ENCODE data around the gene ZMIZ1. TPM values are rescaled to one million over a fixed set of nuclear protein-coding genes. Genes with fewer than 3 reads are reported as not detected.

The ZMIZ1 gene
- total and polyA plus RNA-seq, 5 donors from 2014 or later: 1.5 to 34.8 (median 2.2) TPM

DNA sequence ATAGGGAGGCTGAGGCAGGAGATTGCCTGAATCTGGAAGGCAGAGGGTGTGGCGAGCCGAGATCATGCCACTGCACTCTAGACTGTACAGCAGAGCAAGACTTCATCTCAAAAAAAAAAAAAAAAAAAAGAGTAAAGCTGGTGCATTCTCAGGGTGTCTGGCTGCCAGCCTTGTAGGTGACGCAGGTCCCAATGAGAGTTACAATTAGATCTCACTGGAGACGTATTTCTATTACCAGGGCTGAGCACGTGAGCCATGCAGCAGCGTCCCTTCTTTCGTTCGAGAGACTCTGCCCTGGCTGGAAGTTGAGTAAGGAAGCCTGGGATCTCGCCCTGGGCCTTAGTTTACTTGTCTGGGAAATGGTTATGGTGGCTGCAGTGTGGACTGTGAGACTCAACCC lies 22.4 kb upstream of the ZMIZ1 start:
- no peak for DNase-seq
- Mint-ChIP-seq H3K4me3 (peak overlapping the region in 1 of 4 donors; percentile 77), H3K4me1 (peaks cover 20 to 91% (median 45%) of the 10 kb centered on the region in 4 donors), H3K36me3 (no peaks in the 10 kb centered on the region), H3K27me3 (peaks cover 3% of the 10 kb centered on the region), H3K9me3 (peaks cover 0 to 4% (median 0%) of the 10 kb centered on the region in 7 donors), H3K27ac (peak overlapping the region; percentile 20 to 93 (median 93))
- no peaks in the 10 kb centered on the region for H3K9me3 ChIP-seq (ENCODE audit: control insufficient read depth in 2 of 2, low read length in 2 of 2)
- ATAC-seq (ENCODE audit: low read depth in 2 of 2): no peak
- H3K4me3 ChIP-seq (ENCODE audit: low read depth, low read length): no peak overlapping the region
- no peaks in the 10 kb centered on the region for H3K27me3 ChIP-seq (ENCODE audit: control insufficient read depth, insufficient read depth, low read length)
- no peaks in the 10 kb centered on the region for H3K36me3 ChIP-seq (ENCODE audit: control insufficient read depth, insufficient read depth, low read length)
- peaks cover 43% of the 10 kb centered on the region for H3K4me1 ChIP-seq (ENCODE audit: control insufficient read depth, insufficient read depth, low read length, poor library complexity, severe bottlenecking)
- no peak overlapping the region for H3K27ac ChIP-seq (ENCODE audit: insufficient read depth, low read length, poor library complexity, severe bottlenecking)

DNA sequence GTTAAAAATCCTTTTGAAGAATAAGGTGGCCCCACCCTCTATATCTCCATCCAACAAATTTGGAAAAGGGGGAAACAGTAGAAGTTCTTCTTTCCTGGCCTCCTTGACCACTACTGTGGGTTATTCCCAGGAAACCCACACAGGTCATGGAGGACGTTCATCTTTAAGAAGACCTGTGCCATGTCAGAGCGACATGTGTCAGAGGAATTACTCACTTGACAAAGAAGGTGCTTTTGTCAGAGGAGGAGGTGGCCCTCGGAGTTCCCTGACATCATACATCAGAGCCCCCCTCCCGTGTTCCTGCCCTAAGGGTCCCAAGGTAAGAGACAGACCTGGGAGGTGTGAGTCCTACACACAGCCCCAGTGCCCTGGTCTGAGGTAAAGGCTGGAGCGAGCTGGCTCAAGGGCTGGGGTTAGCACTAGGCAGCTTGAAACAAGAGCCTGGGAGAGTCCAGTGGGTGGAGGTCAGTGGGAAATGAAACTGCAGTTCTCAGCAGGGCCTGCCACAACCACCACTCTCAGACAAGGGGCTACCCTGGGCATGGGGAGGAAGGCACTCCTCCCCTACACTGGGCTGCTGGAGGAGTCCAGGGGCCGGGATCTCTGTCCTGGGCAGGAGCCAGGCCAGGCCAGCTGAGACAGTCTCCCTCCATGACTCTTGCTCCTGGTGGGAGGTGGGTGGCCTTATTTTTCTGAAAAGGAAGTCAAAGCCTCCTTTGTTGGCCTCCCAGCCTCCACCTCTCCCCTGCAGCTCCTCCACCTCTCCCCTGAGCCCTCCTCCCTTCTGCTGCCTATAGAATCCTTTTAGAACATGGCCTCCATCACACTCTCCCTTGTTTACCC lies 21.8 kb upstream of the ZMIZ1 start:
- no peak for DNase-seq
- H3K27ac ChIP-seq (ENCODE audit: insufficient read depth, low read length, poor library complexity, severe bottlenecking): peak overlapping the region; percentile 76

DNA sequence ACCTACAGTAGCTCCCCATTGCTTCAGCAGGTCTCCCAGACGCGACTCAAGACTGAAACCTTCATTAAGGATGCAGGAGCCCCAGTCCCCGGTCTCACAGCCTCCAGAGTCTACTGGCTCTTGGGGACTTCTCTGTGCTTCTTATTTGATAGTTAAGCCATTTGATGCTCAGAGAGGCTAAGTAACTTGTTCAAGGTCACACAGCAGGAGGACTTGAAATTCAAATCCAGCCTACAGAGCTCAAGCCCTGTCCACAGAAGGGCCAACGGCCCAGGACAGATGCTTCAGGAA lies 21.2 kb upstream of the ZMIZ1 start:
- no peak for ATAC-seq (ENCODE audit: low read depth in 2 of 2)
- Histone ChIP-seq H3K4me1 (ENCODE audit: control insufficient read depth, insufficient read depth, low read length, poor library complexity, severe bottlenecking) (peaks cover 43% of the 10 kb centered on the region), H3K36me3 (ENCODE audit: control insufficient read depth, insufficient read depth, low read length) (no peaks in the 10 kb centered on the region), H3K27ac (ENCODE audit: insufficient read depth, low read length, poor library complexity, severe bottlenecking) (peak overlapping the region; percentile 76), H3K27me3 (ENCODE audit: control insufficient read depth, insufficient read depth, low read length) (no peaks in the 10 kb centered on the region), H3K4me3 (ENCODE audit: low read depth, low read length) (peak overlapping the region; percentile 31), H3K9me3 (ENCODE audit: control insufficient read depth in 2 of 2, low read length in 2 of 2) (no peaks in the 10 kb centered on the region)
- no peaks in the 10 kb centered on the region for H3K27me3 Mint-ChIP-seq
- peak overlapping the region; percentile 93 to 99 (median 93) for H3K27ac Mint-ChIP-seq
- H3K4me1 Mint-ChIP-seq: peaks cover 8 to 90% (median 35%) of the 10 kb centered on the region in 4 donors
- peak in 1 of 3 donors; percentile 39 for DNase-seq
- peaks cover 0 to 3% (median 0%) of the 10 kb centered on the region in 7 donors for H3K9me3 Mint-ChIP-seq
- H3K4me3 Mint-ChIP-seq: peak overlapping the region; percentile 11 to 86 (median 74)
- H3K36me3 Mint-ChIP-seq: no peaks in the 10 kb centered on the region

More for the DNA sequence above, 21.8 kb upstream of the ZMIZ1 start:
- Mint-ChIP-seq H3K4me3 (peak overlapping the region in 3 of 4 donors; percentile 24 to 77 (median 71)), H3K9me3 (peaks cover 0 to 4% (median 0%) of the 10 kb centered on the region in 7 donors), H3K27ac (peak overlapping the region; percentile 93 to 99 (median 93)), H3K36me3 (no peaks in the 10 kb centered on the region), H3K4me1 (peaks cover 14 to 91% (median 40%) of the 10 kb centered on the region in 4 donors), H3K27me3 (no peaks in the 10 kb centered on the region)
- H3K27me3 ChIP-seq (ENCODE audit: control insufficient read depth, insufficient read depth, low read length): no peaks in the 10 kb centered on the region
- no peak for ATAC-seq (ENCODE audit: low read depth in 2 of 2)
- H3K4me3 ChIP-seq (ENCODE audit: low read depth, low read length): no peak overlapping the region
- no peaks in the 10 kb centered on the region for H3K9me3 ChIP-seq (ENCODE audit: control insufficient read depth in 2 of 2, low read length in 2 of 2)
- H3K4me1 ChIP-seq (ENCODE audit: control insufficient read depth, insufficient read depth, low read length, poor library complexity, severe bottlenecking): peaks cover 43% of the 10 kb centered on the region
- H3K36me3 ChIP-seq (ENCODE audit: control insufficient read depth, insufficient read depth, low read length): no peaks in the 10 kb centered on the region

DNA sequence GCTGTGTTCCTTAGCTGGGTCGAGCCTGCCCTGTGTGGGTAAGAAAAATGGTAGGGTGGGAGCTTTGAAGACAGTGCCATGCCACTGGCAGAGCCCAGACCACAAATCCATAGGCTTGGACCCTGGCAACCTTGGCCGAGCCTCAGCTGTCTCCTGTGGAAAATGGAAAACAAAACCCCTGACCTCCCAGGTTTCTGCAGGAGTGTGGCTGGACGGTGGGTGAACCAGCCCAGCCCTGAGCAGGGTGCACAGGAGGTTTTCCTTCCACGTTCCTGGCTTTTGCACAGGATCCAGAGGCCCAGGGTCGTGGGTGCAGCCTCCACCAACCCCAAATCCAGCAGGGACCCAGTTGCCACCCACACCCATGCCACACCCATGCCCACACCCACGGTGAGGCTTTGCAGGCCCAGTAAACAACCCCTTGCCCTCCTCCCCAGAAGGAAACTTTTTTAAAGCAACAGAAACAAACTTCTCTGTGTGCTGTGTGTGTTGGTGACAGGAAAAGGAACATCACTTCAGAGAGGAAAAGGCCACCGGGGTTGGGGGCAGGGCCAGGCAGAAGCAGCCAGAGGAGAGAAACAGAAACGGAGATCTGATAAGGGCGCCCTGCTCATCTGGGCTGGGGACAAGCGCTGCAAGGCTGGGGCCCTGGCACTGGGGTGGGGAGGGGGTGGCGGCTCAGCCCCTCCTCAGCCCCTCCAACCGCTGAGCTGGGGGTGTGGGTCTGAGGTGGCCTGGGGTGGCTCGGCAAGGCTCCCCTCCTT lies 20.7 kb upstream of the ZMIZ1 start:
- ATAC-seq (ENCODE audit: low read depth in 2 of 2): peak; percentile 83 to 89

DNA sequence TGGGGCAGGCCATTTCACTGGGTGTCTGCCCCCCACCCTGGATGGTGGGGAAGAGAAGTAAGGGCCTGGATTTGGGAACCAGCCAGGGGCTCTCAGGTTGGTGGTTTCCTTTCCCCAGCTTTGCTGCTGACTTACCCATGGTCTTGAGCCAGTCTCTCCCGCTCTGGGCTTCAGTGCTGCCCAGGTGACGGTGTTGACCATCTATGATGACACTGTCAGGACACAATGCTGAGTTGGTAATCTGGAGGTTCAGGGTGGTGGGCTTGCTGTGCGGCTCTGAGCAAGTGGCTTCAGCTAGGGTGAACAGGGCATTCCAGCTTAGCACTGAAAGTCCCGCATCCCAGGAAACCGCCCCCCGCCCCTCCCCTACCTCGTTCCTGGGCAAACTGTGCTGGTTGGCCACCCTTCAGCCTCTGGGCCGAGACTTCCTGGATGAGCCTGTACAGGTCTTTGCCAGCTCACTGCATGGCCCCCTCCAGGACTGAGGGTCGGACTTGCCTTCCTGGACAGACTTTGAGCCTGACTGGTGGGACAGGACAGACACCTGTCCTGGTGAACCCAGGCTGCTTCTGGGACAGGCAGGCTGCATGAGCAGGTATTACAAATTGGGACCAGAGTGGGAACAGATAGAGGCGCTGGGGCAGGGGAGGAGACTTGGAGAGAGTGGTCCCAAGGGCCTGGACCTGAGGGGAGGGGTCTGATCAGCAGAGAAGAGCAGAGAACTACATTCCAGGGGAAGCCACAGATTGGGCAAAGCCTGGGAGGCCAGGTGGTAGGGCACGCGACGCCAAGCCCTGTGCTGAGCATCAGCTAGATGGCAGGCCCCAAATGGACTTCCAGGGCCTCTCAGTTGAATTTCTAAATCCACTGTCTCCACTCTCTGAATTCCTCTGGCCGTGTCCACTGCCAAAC lies 19.9 kb upstream of the ZMIZ1 start:
- Histone ChIP-seq H3K9me3 (ENCODE audit: control insufficient read depth in 2 of 2, low read length in 2 of 2) (no peaks in the 10 kb centered on the region), H3K4me1 (ENCODE audit: control insufficient read depth, insufficient read depth, low read length, poor library complexity, severe bottlenecking) (peaks cover 43% of the 10 kb centered on the region), H3K27me3 (ENCODE audit: control insufficient read depth, insufficient read depth, low read length) (no peaks in the 10 kb centered on the region), H3K27ac (ENCODE audit: insufficient read depth, low read length, poor library complexity, severe bottlenecking) (peak overlapping the region; percentile 76), H3K4me3 (ENCODE audit: low read depth, low read length) (peak overlapping the region; percentile 61), H3K36me3 (ENCODE audit: control insufficient read depth, insufficient read depth, low read length) (no peaks in the 10 kb centered on the region)
- Mint-ChIP-seq H3K27me3 (no peaks in the 10 kb centered on the region), H3K27ac (peak overlapping the region; percentile 79 to 96 (median 93)), H3K4me1 (peaks cover 5 to 77% (median 26%) of the 10 kb centered on the region in 4 donors), H3K4me3 (peak overlapping the region in 3 of 4 donors; percentile 68 to 77 (median 76)), H3K9me3 (no peaks in the 10 kb centered on the region), H3K36me3 (no peaks in the 10 kb centered on the region)
- ATAC-seq (ENCODE audit: low read depth in 2 of 2) (no peak), DNase-seq (no peak)

More for the DNA sequence above, 20.7 kb upstream of the ZMIZ1 start:
- H3K9me3 ChIP-seq (ENCODE audit: control insufficient read depth in 2 of 2, low read length in 2 of 2): no peaks in the 10 kb centered on the region
- Mint-ChIP-seq H3K4me1 (peaks cover 5 to 86% (median 33%) of the 10 kb centered on the region in 4 donors), H3K4me3 (peak overlapping the region; percentile 76 to 86 (median 79)), H3K36me3 (no peaks in the 10 kb centered on the region), H3K27me3 (no peaks in the 10 kb centered on the region), H3K9me3 (no peaks in the 10 kb centered on the region), H3K27ac (peak overlapping the region; percentile 93 to 99 (median 93))
- peak overlapping the region; percentile 31 for H3K4me3 ChIP-seq (ENCODE audit: low read depth, low read length)
- peaks cover 43% of the 10 kb centered on the region for H3K4me1 ChIP-seq (ENCODE audit: control insufficient read depth, insufficient read depth, low read length, poor library complexity, severe bottlenecking)
- H3K36me3 ChIP-seq (ENCODE audit: control insufficient read depth, insufficient read depth, low read length): no peaks in the 10 kb centered on the region
- H3K27me3 ChIP-seq (ENCODE audit: control insufficient read depth, insufficient read depth, low read length): no peaks in the 10 kb centered on the region
- H3K27ac ChIP-seq (ENCODE audit: insufficient read depth, low read length, poor library complexity, severe bottlenecking): peak overlapping the region; percentile 76
- peak in 2 of 3 donors; percentile 65 to 91 for DNase-seq

DNA sequence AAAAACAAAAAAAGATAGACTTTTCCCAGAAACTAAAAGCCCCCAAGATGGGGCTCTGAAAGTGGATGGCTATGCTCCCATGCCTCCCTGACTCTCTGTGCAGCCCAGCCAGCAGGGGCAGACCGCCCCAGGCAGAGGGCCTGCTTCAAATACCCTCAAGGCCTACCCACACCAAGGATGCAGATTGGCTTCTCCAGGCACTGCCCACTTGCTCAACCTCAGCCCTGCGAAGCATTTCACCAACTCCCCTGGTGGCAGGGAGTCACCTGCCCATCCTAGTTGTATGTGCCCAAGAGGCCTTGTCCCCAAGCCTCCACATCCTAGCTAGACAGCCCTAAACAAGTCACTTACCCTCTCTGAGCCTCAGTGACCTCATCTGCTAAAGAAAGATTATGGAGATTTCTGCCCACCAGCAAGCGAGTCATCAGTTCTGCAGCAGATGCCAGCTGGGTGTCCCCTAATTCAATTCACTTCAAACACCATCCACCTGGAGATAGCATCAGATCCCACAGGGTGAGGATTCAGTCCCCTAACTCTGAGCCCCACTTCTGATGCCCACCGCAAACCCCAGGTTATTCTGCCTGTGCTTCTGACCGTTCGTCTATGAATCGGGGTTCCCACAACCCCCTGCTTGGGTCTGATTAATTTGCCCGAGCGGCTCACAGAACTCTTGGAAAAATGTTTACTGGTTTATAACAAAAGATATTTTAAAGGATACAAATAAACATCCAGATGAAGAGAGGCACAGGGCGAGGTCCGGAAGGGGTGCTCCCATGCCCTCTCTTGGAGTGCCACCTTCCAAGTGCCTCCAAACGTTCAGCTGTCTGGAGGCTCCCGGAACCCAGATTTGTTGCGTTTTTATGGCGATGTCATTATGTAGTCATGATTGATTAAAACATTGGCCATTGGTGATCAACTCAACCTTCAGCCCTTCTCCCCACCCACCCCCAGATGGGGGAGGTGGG lies 18.6 kb upstream of the ZMIZ1 start:
- H3K9me3 ChIP-seq (ENCODE audit: control insufficient read depth in 2 of 2, low read length in 2 of 2): no peaks in the 10 kb centered on the region
- H3K27ac ChIP-seq (ENCODE audit: insufficient read depth, low read length, poor library complexity, severe bottlenecking): peak overlapping the region; percentile 5
- no peaks in the 10 kb centered on the region for H3K9me3 Mint-ChIP-seq
- no peaks in the 10 kb centered on the region for H3K36me3 Mint-ChIP-seq
- H3K4me3 ChIP-seq (ENCODE audit: low read depth, low read length): no peak overlapping the region
- no peaks in the 10 kb centered on the region for H3K27me3 ChIP-seq (ENCODE audit: control insufficient read depth, insufficient read depth, low read length)
- peak overlapping the region; percentile 27 to 64 (median 58) for H3K4me3 Mint-ChIP-seq
- ATAC-seq (ENCODE audit: low read depth in 2 of 2) (no peak), DNase-seq (no peak)
- no peaks in the 10 kb centered on the region for H3K27me3 Mint-ChIP-seq
- H3K27ac Mint-ChIP-seq: peak overlapping the region; percentile 80 to 87 (median 86)
- H3K4me1 ChIP-seq (ENCODE audit: control insufficient read depth, insufficient read depth, low read length, poor library complexity, severe bottlenecking): peaks cover 46% of the 10 kb centered on the region
- H3K4me1 Mint-ChIP-seq: peaks cover 5 to 76% (median 23%) of the 10 kb centered on the region in 4 donors
- no peaks in the 10 kb centered on the region for H3K36me3 ChIP-seq (ENCODE audit: control insufficient read depth, insufficient read depth, low read length)

Measured in CD4-positive, CD25-positive, alpha-beta regulatory T cell (primary cell).